CD14-positive monocyte (primary cell): Measurements from ENCODE around the gene AGO3. TPM values are rescaled to one million over a fixed set of nuclear protein-coding genes. Genes with fewer than 3 reads are reported as not detected.
"Not testable (repeated sequence)": the region's sequence is repeated elsewhere in the genome, so short reads cannot be mapped to it uniquely, and the experiment has no call there.

ENCODE experiments used
- DNase-seq, 3 donors: peaks; one replicate each; pipeline ENCODE4 v3.0.0-alpha.2; 2011 to 2022
- H2AFZ ChIP-seq: 2 replicates; pipeline ENCODE4 v1.6.0; 2012; ENCODE audit warnings: mild to moderate bottlenecking, low read depth, low read length, inconsistent platforms; ENCODE audit not compliant: insufficient read depth, poor library complexity, severe bottlenecking
- H3K27ac ChIP-seq, 2 donors: 1 replicate in 1 of 2; 2 replicates in 1 of 2; pipeline ENCODE4 v1.5.1; 2012 to 2013; ENCODE audit warnings: low read length in 2 of 2, control low read depth in 1 of 2, inconsistent platforms in 1 of 2, low read depth in 1 of 2, mild to moderate bottlenecking in 1 of 2
- H3K27me3 ChIP-seq, 2 donors: one replicate each; pipeline versions ENCODE4 v1.6.0 to v1.6.1; 2011 to 2013; ENCODE audit warnings: low read length in 2 of 2; ENCODE audit not compliant: control insufficient read depth in 2 of 2, insufficient read depth in 2 of 2
- H3K36me3 ChIP-seq, 2 donors: replicated peaks in 1 of 2; 1 replicate in 1 of 2; 2 replicates in 1 of 2; pipeline versions ENCODE4 v1.5.1 to v1.6.1; 2012 to 2013; ENCODE audit warnings: low read length in 2 of 2, control low read depth in 1 of 2, inconsistent platforms in 1 of 2, mild to moderate bottlenecking in 1 of 2; ENCODE audit not compliant: insufficient read depth in 2 of 2, control insufficient read depth in 1 of 2
- H3K4me1 ChIP-seq, 2 donors: 1 replicate in 1 of 2; 2 replicates in 1 of 2; pipeline versions ENCODE4 v1.5.1 to v1.6.1; 2012 to 2013; ENCODE audit warnings: low read length in 2 of 2, control low read depth in 1 of 2, inconsistent platforms in 1 of 2, mild to moderate bottlenecking in 1 of 2, moderate library complexity in 1 of 2; ENCODE audit not compliant: insufficient read depth in 2 of 2, control insufficient read depth in 1 of 2
- H3K4me2 ChIP-seq: replicated peaks from 2 replicates; pipeline ENCODE3; 2012; ENCODE audit warnings: low read length, moderate library complexity, mild to moderate bottlenecking; ENCODE audit not compliant: poor library complexity, severe bottlenecking; ENCODE audit errors: extremely low read depth
- H3K4me3 ChIP-seq, 3 experiments: fragments of 200-600 bp in 1 of 3; sonication (generic) in 1 of 3; replicated peaks in 1 of 3; 1 replicate in 2 of 3; 2 replicates in 1 of 3; pipeline ENCODE4 v1.5.1; 2011 to 2013; ENCODE audit warnings: low read length in 3 of 3, mild to moderate bottlenecking in 3 of 3, control low read depth in 2 of 3, low read depth in 2 of 3, inconsistent platforms in 1 of 3, moderate library complexity in 1 of 3
- H3K79me2 ChIP-seq: 2 replicates; pipeline ENCODE4 v1.6.0; 2012; ENCODE audit warnings: mild to moderate bottlenecking, control low read depth, inconsistent platforms, low read length, moderate library complexity; ENCODE audit not compliant: insufficient read depth
- H3K9ac ChIP-seq: 2 replicates; pipeline ENCODE4 v1.6.0; 2017; ENCODE audit warnings: low read length, mild to moderate bottlenecking; ENCODE audit not compliant: insufficient read depth, poor library complexity, severe bottlenecking
- H3K9me3 ChIP-seq, 2 donors: replicated peaks in 1 of 2; 1 replicate in 1 of 2; 2 replicates in 1 of 2; pipeline versions ENCODE4 v1.5.1 to v1.6.1; 2012 to 2013; ENCODE audit warnings: low read length in 2 of 2, control low read depth in 1 of 2; ENCODE audit not compliant: control insufficient read depth in 1 of 2, insufficient read depth in 1 of 2
- H4K20me1 ChIP-seq: 2 replicates; pipeline ENCODE4 v1.6.0; 2012; ENCODE audit warnings: mild to moderate bottlenecking, low read length, control low read depth, moderate library complexity; ENCODE audit not compliant: insufficient read depth
- H3K27ac Mint-ChIP-seq, 7 donors: one replicate each; pipeline ENCODE4 v1.8.0; 2020; ENCODE audit warnings: mild to moderate bottlenecking in 7 of 7, mixed read lengths in 7 of 7, moderate library complexity in 6 of 7, inconsistent platforms in 2 of 7
- H3K27me3 Mint-ChIP-seq, 3 donors: one replicate each; pipeline ENCODE4 v1.8.0; 2021 to 2022; ENCODE audit warnings: low read depth in 3 of 3, mild to moderate bottlenecking in 3 of 3, mixed read lengths in 3 of 3, moderate library complexity in 3 of 3, inconsistent platforms in 1 of 3
- H3K36me3 Mint-ChIP-seq, 2 donors: one replicate each; pipeline ENCODE4 v1.8.0; 2020; ENCODE audit warnings: mixed read lengths in 2 of 2, inconsistent platforms in 1 of 2, mild to moderate bottlenecking in 1 of 2
- H3K4me1 Mint-ChIP-seq: one replicate; pipeline ENCODE4 v1.8.0; 2020; ENCODE audit warnings: mild to moderate bottlenecking, mixed read lengths
- H3K4me3 Mint-ChIP-seq, 2 donors: one replicate each; pipeline ENCODE4 v1.8.0; 2020; ENCODE audit warnings: mild to moderate bottlenecking in 2 of 2, mixed read lengths in 2 of 2, moderate library complexity in 1 of 2
- H3K9me3 Mint-ChIP-seq, 7 donors: one replicate each; pipeline ENCODE4 v1.8.0; 2020 to 2022; ENCODE audit warnings: mixed read lengths in 7 of 7, mild to moderate bottlenecking in 6 of 7, moderate library complexity in 6 of 7, inconsistent platforms in 2 of 7
- CTCF ChIP-seq: fragments of 200-600 bp; IDR thresholded peaks from one replicate; pipeline ENCODE4 v1.8.0; 2022; ENCODE audit warnings: antibody characterized with exemption, mild to moderate bottlenecking
- WGBS: methylation state at CpG from one replicate; pipeline ENCODE4 v1.1.5; 2013; ENCODE audit warnings: missing lambda C conversion rate; ENCODE audit not compliant: insufficient coverage; 5-methylcytosine and 5-hydroxymethylcytosine counted together
- intact Hi-C, 2 donors: fragments of 100-400 bp; cut with micrococcal nuclease; formaldehyde crosslinking; loops; one replicate each; pipeline versions ENCODE4 v1.15.0 to v1.15.1; 2023
- polyA plus RNA-seq, 3 donors: library from polyadenylated mRNA; depleted of rRNA in 1 of 3; unstranded in 2 of 3; stranded (reverse) in 1 of 3; fragments of 300-500 nt in 2 of 3; fragments of >200 nt in 1 of 3; fragmentation: Illumina TruSeq in 2 of 3; gene quantifications; 1 replicate in 2 of 3; 2 replicates in 1 of 3; pipeline ENCODE4 v1.2.3, GENCODE V29; 2012 to 2021

Gene AGO3
- polyA plus RNA-seq, 3 donors, result 6.3 to 9.0 (median 8.3) TPM

GRCh38 chr1:35968396-35968795 lies 37.5 kb downstream of the AGO3 start:
- no peak overlapping the region for H2AFZ ChIP-seq
- peaks cover 39% of the 10 kb centered on the region for H3K79me2 ChIP-seq
- no peak for TF ChIP-seq CTCF
- H3K4me1 Mint-ChIP-seq, result peaks cover 4% of the 10 kb centered on the region
- WGBS, result no CpG with 5 or more reads among the region's 1 CpG
- H3K9me3 ChIP-seq, result no peaks in the 10 kb centered on the region
- no peak overlapping the region for H3K4me3 ChIP-seq
- intact Hi-C loops, result no loop called here
- peaks cover 33 to 49% of the 10 kb centered on the region in 2 donors for H3K36me3 ChIP-seq
- peaks cover 0 to 3% (median 2%) of the 10 kb centered on the region in 7 donors for H3K9me3 Mint-ChIP-seq
- H3K4me1 ChIP-seq, result no peaks in the 10 kb centered on the region
- H3K36me3 Mint-ChIP-seq, result peaks cover 44 to 66% of the 10 kb centered on the region in 2 donors
- no peak overlapping the region for H3K27ac ChIP-seq
- H3K9ac ChIP-seq, result no peak overlapping the region
- peak overlapping the region in 2 of 7 donors; percentile 26 to 48 for H3K27ac Mint-ChIP-seq
- no peak overlapping the region for H3K4me2 ChIP-seq
- no peak overlapping the region for H3K4me3 Mint-ChIP-seq
- peaks cover 0 to 2% (median 0%) of the 10 kb centered on the region in 3 donors for H3K27me3 Mint-ChIP-seq
- no peaks in the 10 kb centered on the region for H4K20me1 ChIP-seq
- H3K27me3 ChIP-seq, result no peaks in the 10 kb centered on the region
- DNase-seq, result no peak

GRCh38 chr1:35971601-35972000 lies 40.7 kb downstream of the AGO3 start:
- intact Hi-C loops, result no loop called here
- peak overlapping the region in 2 of 7 donors; percentile 25 to 69 for H3K27ac Mint-ChIP-seq
- Histone ChIP-seq H3K36me3 (peaks cover 46 to 78% of the 10 kb centered on the region in 2 donors), H3K4me1 (no peaks in the 10 kb centered on the region), H3K27me3 (no peaks in the 10 kb centered on the region), H3K79me2 (peaks cover 19% of the 10 kb centered on the region), H3K9ac (no peak overlapping the region), H3K4me2 (no peak overlapping the region), H2AFZ (no peak overlapping the region), H3K9me3 (no peaks in the 10 kb centered on the region), H3K27ac (no peak overlapping the region), H4K20me1 (no peaks in the 10 kb centered on the region), H3K4me3 (no peak overlapping the region)
- peaks cover 6% of the 10 kb centered on the region for H3K4me1 Mint-ChIP-seq
- no peak for TF ChIP-seq CTCF
- WGBS, result no CpG with 5 or more reads among the region's 2 CpGs
- H3K36me3 Mint-ChIP-seq, result peaks cover 61 to 77% of the 10 kb centered on the region in 2 donors
- peaks cover 0 to 2% (median 0%) of the 10 kb centered on the region in 3 donors for H3K27me3 Mint-ChIP-seq
- peaks cover 0 to 6% (median 2%) of the 10 kb centered on the region in 7 donors for H3K9me3 Mint-ChIP-seq
- H3K4me3 Mint-ChIP-seq, result no peak overlapping the region
- no peak for DNase-seq

- H3K27ac Mint-ChIP-seq, H2AFZ ChIP-seq, H3K27me3 ChIP-seq, H3K4me3 Mint-ChIP-seq, H3K4me1 ChIP-seq, H4K20me1 ChIP-seq, H3K4me3 ChIP-seq, intact Hi-C loops, H3K27me3 Mint-ChIP-seq, H3K9me3 ChIP-seq, H3K4me1 Mint-ChIP-seq, H3K4me2 ChIP-seq, DNase-seq, H3K27ac ChIP-seq, H3K9me3 Mint-ChIP-seq, H3K9ac ChIP-seq: not testable (repeated sequence)
- Histone ChIP-seq H3K36me3 (peaks cover 42 to 79% of the 10 kb centered on the region in 2 donors), H3K79me2 (peaks cover 21% of the 10 kb centered on the region)
- no CpG with 5 or more reads among the region's 3 CpGs for WGBS
- peaks cover 58 to 73% of the 10 kb centered on the region in 2 donors for H3K36me3 Mint-ChIP-seq
Measured at GRCh38 chr1:35972631-35973030, 41.7 kb downstream of the AGO3 start.
